HG03521 (cell line): ENCODE data around the gene CCDC195.

Source experiments
- ATAC-seq: cut with Tn5 transposase; IDR thresholded peaks from one replicate; pipeline ENCODE4 v1.9.1; 2021; ENCODE audit warnings: mild to moderate bottlenecking, moderate library complexity; ENCODE audit not compliant: unreplicated experiment

CCDC195 gene, protein sequence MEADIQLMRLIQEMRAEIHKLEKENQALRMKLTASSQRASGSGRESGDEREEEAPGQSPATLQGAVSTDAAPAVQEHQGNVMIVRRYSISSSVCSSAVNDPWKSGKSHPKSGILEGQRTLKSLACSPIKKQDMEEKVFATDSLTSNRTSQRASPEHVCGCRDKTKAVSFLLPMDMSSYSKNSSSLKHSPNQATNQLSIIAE

DNA sequence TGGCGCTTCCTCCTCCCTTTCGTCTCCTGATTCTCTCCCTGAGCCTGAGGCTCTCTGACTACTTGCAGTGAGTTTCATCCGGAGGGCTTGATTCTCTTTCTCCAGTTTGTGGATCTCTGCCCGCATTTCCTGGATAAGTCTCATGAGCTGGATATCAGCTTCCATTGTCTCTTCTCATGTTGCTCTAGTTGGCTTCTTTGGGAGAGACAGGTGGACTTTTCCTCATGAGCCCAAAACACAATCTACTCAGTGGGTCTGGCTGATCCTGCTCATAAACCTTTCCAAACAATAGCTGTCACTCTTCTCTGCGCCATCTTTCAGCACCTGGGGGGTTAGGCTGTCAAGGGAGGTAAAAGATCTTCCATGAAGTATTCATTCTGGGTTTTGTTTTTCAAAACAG, at the start of gene CCDC195:
Gene CCDC195, minus strand, starts transcription at position 165 of the 400 bp plus-strand sequence. Its CDS starts 0 bp downstream, at position 165.
- ATAC-seq: no peak

DNA sequence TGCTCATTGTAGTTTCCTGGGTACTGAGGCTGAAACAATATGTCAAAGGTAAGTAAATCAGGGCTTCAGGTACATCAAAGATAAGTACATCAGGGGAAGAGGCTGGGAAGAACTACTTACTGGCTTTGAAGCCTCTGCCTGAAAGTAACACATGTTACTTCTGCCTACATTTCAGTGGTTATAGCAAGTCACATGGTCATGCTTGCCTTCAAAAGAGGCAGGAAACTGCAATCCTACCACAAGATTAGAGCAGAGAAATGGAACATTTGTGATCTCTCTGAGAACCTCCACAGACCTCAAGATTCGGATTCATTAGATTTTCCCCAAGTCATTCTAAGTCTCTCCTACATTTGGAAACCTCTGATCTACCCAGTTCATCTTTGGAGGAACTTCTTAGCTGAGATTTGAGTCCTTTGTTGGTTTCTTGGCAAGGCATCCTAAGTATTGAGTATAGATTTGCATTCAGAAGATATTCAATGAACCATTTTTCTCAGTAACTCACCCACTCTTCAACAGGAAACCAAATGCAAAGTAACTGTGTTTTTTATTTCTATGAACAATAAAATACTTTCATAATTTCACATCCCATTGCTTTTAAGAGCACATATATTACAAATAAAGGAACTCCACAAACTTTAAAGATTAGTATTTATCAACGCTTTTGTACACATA, 48.5 kb upstream of the CCDC195 start:
- ATAC-seq: peak; percentile 51

DNA sequence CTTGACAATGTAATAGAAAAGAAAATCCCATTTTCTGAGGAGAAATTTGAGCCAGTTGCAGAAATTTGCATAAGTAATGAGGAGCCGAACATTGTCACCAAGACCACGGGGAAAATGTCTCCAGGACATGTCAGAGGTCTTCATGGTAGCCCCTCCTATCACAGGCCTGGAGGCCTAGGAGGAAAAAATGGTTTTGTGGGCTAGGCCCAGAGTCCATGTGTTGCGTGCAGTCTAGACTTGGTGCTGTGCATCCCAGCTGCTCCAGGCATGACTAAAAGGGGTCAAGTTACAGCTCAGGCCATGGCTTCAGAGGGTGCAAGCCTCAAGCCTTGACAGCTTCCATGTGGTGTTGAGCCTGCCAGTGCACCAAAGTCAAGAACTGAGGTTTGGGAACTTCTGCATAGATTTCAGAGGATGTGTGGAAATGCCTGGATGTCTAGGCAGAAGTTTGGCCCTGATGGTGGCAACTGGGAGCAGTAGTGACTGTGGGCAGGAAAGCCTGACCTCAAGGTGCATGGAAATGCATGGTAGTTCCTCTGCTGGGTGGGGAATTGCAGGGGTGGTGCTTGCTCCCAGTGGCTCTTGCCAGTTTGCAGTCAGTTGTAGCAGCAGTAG, 41.9 kb upstream of the CCDC195 start:
- no peak for ATAC-seq

DNA sequence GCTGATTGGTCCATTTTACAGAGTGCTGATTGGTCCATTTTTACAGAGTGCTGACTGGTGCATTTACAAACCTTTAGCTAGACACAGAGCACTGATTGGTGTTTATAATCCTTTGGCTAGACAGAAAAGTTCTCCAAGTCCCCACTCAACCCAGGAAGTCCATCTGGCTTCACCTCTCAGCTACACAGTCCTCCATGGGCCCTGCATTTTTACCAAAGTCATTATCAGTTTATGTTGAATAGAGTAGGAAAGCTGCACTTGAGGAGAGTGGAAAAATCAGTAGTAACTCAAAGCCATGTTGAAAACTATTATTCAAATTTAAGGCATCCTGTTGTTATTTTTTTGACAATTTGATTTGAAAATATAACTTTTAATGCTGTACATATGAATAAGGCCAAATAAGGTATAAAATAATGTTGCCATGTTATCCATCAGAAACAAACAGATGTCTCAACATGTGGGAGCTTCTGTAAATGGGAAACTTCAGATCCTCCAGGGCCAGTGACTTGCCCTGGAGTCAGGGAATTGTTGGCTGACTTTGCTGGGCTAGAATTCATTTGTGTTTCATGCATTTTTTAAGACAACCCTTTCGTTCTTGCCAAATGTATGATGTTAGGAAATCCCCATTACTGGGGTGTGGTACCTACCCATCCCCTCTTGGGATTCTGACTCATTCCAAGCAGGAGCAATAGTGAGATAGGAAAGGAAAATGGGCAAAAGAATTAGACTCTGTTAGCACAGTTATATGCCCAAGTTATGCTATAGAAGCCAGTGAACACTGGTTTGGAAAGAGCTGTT, 37.8 kb upstream of the CCDC195 start:
- ATAC-seq: no peak

DNA sequence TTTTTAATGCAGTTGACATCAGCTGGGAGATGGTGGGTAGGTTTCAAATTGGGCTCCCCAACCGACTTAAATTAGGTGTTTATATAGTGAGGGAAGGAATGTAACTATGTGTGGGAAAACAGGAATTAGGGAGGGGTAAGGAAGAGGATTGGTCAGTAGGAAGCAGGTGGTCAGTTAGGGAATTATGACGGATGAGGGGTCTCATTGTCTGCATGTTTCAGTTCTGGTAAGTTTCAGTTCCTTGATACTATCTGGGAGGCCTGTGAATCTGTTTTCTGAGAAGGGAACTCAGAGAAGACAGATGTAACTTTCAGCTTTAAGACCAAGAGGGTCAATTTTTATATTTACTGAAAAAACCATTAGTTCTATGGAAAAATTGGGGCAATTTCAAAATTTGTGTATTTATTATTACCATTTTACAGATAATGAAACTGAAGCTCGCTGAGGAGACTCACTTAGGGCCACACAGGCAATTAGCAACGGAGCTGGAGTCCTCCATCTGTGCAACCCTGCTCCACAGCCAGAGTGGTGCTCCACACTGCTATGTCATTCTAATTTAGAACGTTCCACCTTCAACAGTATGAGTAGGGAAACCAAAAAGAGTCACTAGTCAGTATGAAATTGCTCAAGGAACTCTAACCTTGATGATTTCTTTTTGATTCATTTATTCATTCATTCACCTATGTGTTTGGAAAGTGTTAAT, 36.0 kb upstream of the CCDC195 start:
- ATAC-seq: no peak

DNA sequence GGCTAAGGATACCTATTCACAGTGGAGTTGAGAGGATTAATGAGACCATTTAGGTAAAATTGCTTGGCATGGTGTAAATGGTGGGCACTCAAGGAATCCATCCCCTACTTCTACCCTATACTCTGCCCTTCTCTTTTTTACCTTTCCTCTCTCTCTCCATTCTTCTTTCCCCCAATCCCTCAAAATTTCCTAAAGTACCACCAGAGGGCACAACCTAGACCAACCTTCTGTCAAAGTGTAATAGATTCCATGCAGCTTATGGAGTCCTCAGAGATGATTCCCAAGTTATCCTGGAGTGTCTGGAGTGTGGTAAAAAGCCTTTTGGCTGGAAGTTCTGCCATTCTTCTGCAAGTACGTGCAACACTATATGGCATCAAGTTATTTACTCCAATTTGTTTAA, 33.0 kb upstream of the CCDC195 start:
- no peak for ATAC-seq

DNA sequence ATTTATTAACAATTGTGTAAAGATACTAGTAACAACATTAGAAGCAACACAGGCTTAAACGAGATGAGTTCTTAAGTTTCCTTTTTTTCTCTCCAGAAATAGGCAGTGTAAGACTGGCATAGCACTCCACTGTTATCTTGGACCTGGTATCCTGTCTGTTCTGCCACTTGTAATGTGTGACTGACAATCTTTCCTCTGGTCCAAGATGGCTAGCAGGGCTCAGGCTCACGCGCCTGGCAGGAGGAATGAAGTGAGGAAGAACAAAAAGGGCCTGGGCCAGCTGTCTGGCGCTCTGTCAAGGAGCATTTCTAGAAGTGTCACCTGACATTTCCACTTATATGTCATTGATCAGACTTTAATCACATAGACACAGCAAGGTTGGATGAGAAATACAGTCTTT, 31.6 kb upstream of the CCDC195 start:
- ATAC-seq: no peak

DNA sequence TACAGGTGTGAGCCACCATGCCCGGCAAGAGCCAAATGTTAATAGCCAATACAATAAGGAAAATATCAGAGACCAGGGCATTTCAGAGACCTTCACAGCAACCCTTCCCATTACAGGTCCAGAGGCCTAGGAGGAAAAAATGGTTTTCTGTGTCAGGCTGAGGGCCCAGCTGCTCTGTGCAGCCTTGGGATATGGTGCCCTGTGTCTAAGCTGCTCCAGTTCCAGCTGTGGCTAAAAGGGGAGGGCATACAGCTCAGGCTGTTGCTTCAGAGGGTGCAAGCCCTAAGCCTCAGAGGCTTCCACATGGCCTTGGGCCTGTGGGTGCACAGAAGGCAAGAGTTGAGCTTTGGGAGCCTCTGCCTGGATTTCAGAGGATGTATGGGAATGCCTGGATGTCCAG, 20.1 kb upstream of the CCDC195 start:
- ATAC-seq: no peak

DNA sequence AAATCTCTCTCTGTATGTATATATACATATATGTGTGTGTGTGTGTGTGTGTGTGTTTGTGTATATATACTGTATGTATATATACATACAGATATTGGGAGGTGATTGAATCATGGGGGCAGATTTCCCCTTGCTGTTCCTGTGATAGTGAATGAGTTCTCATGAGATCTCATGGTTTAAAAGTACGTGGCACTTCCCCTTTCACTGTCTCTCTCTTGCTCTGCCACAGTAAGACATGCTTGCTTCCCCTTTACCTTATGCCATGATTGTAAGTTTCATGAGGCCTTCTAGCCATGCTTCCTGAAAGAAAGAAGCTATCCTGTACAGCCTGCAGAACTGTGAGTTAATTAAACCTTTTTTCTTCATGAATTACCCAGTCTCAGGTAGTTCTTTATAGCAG, 18.8 kb upstream of the CCDC195 start:
- no peak for ATAC-seq

DNA sequence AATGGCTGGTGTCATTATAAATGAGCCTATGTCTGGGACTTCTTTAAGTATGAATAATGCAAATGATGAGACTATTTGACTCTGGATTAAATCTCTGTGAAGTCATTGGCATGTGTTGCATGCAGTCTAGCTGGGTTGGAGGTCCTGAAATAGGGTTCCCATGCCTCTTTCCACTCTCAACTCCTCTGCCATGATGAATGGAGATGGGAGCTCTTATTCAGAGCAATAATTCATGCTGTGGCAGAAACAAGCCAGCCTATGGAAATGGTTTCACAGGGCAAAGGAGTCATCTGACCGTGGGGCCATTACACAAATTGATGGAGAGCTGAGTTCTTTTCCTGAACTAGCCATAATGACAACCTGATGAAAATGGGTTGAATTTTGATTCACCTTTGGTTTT, 15.5 kb upstream of the CCDC195 start:
- ATAC-seq: no peak

DNA sequence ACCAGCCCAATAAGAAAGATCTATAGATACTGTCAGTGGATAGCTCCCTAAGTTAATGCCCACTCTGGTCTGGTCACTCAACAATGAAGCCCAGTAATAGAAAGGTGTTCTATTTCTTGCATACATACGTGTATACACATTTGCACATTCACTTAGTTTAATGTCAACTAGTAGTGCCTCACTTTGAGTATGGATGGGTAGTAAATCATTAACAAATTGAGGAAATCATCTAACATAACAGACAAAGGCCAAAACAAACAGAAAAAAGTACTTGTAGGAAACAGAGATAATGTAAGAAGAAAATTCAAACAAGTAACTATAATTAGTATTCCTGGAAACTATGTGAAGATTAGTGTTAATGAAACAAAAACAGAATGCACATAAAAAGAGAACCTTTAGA, 13.3 kb upstream of the CCDC195 start:
- ATAC-seq: no peak

DNA sequence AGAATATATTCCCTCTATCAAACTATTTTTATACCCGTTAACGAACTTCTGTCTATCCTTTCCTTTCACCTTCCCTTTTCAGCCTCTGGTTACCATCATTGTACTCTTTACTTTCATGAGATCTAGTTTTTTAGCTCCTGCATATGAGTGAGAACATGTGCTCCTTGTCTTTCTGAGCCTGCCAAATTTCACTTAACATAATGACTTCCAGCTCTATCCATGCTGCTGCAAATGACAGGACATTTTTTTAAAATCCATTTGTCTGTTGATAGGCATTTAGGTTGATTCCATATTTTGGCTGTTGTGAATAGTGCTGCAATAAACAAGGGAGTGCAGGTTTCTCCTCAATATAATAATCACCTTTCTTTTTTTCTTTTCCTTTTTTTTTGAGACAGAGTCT, 8.2 kb upstream of the CCDC195 start:
- no peak for ATAC-seq

DNA sequence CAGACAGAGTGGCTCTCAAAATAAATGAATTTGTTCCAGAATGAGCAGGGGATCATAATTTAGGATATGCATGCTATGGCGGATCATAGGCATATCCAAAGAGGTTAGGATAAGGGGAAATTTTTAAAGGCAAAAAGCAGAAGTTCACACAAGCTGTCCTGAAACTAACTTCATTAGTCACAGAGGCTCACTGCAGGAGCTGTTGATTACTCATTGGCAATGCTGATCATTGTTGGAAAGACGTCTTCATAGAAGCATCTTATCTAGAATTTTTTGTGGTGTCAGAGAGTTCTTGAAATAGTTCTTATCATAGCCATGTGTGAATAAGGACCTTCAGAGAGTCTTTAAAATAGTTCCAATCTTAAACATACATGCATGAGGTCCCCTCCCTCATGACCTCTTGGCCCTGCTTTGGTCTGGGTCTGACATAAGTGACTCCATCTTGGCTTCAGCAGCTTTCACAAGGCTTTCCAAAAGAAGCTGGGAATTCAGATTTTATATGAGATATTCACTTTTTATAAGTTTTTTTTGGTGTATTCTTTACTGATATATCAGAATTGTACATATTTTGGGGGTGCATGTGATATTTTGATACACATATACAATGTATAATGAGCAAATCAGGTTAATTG, 7.5 kb upstream of the CCDC195 start:
- ATAC-seq: no peak

DNA sequence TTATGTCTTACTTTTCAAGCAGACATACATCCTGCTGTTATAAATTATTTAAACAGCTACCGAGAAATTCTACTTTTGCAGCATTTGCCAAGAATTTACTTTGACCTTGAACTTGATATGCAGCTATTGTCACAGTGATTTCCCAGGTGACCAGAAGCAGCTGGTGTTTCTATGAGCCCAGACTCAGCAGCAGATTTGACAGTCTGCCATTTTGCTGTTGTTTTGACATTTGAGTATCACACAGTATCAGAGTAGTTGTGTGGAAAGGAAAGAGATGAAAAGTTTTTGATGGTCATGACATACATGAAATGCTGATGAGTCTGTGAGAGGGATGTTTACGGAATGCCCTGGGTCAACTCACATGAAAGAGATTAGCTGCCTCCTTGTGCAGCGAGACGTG, 6.6 kb upstream of the CCDC195 start:
- no peak for ATAC-seq

DNA sequence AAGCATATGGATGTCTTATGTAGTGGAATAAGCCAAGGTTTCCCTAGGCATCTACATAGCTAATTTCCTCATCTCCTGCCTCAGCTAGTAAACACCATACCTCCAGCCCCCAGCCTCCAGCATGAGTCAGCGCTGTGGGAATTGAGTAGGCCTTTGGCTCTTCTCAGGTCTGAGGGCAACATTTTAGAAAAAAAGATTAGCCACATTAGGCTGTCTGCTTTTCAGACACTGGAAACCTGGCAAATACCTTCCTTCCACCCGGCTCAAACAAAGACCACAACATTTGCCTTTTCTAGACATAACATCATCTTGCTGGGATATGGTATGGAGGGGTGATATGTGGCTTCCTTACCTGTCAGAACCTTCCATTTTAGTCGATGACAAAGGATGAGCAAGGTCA, 6.1 kb upstream of the CCDC195 start:
- ATAC-seq: no peak

DNA sequence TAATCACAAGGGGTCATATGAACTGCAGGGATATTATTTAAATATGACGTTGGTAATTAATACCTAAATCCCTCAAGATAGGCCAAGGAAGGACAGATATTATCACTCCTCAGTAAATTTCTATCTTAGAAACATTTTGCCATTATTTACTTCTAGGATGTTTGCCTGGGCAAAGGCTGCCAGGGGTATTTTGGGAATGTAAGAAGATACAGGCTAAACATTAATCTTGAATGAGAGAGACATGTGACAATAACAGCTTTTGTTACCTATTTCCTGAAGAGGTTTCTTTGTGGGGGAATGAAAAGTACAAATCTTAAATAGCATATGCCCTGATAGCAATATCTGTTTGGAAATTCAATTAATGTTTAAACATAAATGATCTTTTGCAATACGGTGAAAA, 756 bp upstream of the CCDC195 start:
- no peak for ATAC-seq

DNA sequence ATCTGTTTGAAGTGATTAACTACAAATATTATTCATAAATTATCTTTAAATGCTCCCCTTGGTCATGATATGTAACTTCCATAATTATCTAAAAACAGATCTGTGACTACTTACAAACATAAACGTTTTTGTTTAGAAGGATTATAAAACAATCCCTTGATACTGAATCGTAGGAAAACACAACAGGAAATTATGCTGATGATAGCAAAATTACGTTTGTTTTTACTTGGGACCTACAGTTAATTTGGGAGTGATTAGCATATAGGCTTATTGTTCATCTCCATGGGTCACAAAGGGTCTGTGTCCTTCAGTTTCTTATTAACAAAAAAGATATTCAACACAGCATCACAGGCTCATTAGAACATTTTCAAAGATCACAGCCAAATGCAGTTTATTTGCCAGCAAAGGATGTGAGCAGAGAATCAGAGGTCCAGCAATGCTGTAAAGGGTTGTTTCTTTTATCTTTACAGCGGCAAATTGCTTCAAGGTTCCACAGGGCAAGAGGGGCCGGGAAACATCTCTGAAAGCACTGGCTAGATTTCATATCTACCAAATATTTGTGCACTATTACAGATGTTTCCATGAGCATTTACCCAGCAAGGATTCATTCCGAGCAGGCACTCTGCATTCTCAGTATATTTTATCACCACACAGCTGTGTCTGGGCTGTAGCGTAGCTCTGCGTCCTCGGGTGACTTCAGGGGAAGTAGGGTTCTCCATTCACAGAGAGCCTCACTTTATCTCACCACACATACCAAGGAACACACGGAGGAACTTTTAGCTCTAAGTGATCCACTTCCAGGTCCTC, 4.1 kb downstream of the CCDC195 start:
- no peak for ATAC-seq

DNA sequence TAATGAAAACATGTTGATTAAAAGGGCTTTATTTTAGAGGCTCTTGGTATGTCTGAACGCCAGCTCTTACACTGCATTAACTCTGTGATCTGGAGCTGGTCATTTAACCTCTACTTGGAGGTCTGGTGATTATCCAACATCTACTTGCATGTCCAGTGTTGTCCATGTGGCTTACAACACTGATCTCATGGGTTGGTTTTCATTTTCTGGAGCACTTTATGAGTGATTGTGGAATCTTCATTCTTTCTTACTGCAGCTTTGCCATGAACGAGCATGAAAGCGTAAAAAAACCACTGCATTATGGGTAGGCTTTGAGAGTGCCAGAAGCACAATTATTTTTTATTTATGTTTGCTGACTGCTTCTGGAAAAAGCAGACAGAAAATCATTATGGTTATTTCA, 4.8 kb downstream of the CCDC195 start:
- ATAC-seq: no peak

DNA sequence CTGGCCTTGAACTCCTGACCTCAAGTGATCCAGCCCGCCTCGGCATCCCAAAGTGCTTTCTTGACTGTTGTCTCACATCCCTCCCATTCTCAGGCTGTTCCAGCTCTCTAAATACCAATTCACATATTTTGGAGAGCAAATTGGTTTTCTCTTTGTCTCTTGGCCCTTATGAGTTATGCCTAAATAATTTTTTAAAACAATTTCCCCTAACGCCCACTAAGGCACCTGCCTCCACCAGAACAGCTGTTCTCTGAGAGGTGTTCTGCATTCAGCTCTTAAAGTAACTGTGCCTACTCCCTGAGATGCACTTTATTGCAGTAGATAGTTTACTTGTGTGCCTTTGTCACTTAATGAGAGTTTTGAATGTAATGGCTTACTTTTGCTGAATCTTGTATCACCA, 6.9 kb downstream of the CCDC195 start:
- ATAC-seq: no peak

DNA sequence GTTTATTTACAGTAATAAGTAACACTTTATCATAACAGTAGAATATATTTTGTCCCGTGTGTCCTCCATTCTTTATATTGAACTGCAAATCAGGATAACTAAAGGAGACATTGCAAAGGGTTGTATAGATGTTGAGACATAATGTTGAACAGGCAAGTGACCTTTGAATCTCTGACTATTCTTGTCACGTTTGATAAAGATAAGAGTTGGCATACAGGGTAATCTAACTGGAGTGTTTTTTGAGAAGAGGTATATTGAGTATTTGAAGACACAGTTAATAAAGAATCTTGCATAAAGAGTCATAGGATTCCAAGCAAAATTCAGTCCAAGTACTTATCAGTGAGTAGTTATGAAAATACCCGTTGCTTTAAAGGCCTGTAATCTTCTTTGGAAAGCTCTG, 21.7 kb downstream of the CCDC195 start:
- no peak for ATAC-seq
